ENCODE measurements around the gene AIFM1. TPM values are rescaled to one million over a fixed set of nuclear protein-coding genes. Genes with fewer than 3 reads are reported as not detected.

Gene AIFM1
- polyA plus RNA-seq, 1 of the 3 experiments (the other 2 are of a cell fraction) = 49.8 TPM

DNA sequence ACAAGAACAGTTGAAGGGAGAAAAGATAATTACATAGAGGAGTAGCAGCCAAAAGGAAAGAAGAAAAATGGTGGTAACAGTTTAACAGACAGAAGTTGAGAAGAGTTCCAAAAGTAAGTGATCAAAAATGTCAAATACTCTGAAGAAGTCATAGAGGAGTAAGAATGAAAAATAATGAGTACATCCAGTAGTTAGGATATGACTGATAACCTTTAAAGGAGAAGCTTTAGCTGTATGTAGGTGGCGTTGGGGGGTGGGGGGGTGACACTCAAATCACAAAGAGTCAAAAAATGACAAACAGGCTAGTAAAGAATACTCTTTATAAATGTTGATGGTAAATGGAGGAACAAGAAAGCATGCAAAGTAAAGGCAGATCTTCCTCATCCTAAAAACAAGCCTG lies 46.7 kb upstream of the AIFM1 start:
- Histone ChIP-seq H3K9ac (no peak overlapping the region), H3K27ac (ENCODE audit: low read depth in 2 of 2, low read length in 1 of 2) (no peak overlapping the region), H3K9me3 (no peaks in the 10 kb centered on the region), H3K4me1 (ENCODE audit: control insufficient read depth in 1 of 2, insufficient read depth in 2 of 2, low read depth in 1 of 2, low read length in 1 of 2) (no peaks in the 10 kb centered on the region), H3K4me3 (ENCODE audit: low read depth in 2 of 2, low read length in 1 of 2) (no peak overlapping the region), H3K4me2 (no peak overlapping the region), H3K27me3 (ENCODE audit: insufficient read depth) (peaks cover 4% of the 10 kb centered on the region; the same call in 1 of the 2 replicates), H3F3A (replicated peaks; ENCODE audit: insufficient read depth) (no peaks in the 10 kb centered on the region), H4K20me1 (ENCODE audit: insufficient read depth) (no peaks in the 10 kb centered on the region), H3K79me2 (ENCODE audit: insufficient read depth) (no peaks in the 10 kb centered on the region), H2AFZ (ENCODE audit: low read depth) (no peak overlapping the region), H3K36me3 (replicated peaks in 1 of 2; ENCODE audit: control insufficient read depth in 1 of 2, insufficient read depth in 2 of 2, low read length in 1 of 2) (peaks cover 27 to 40% of the 10 kb centered on the region in 2 experiments), H3K9me2 (no peaks in the 10 kb centered on the region)
- POLR2A ChIA-PET = no interaction called here
- TF ChIP-seq, protein P1, sequence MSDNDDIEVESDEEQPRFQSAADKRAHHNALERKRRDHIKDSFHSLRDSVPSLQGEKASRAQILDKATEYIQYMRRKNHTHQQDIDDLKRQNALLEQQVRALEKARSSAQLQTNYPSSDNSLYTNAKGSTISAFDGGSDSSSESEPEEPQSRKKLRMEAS (IDR thresholded peaks at IDR 0.05; ENCODE audit: low read depth) = no peak
- TF ChIP-seq YY1 (IDR thresholded peaks at IDR 0.05; ENCODE audit: low read depth) (no peak), FOXJ3 (CRISPR knock-in tag; IDR thresholded peaks at IDR 0.05) (no peak), POLR2AphosphoS5 (IDR thresholded peaks at IDR 0.05; ENCODE audit: low read depth, low read length) (no peak), GABPA (IDR thresholded peaks at IDR 0.05; ENCODE audit: low read depth) (no peak), RCOR1 (IDR thresholded peaks at IDR 0.05; ENCODE audit: low read length) (no peak), ELF1 (IDR thresholded peaks at IDR 0.05) (no peak), TCF12 (IDR thresholded peaks at IDR 0.05) (no peak), MXI1 (IDR thresholded peaks at IDR 0.05; ENCODE audit: low read depth, low read length) (no peak), JUND (IDR thresholded peaks at IDR 0.05) (no peak), FOXM1 (IDR thresholded peaks at IDR 0.05; ENCODE audit: low read depth) (no peak), EZH2phosphoT487 (IDR thresholded peaks at IDR 0.05; ENCODE audit: borderline replicate concordance, low read depth) (no peak), NRF1 (IDR thresholded peaks at IDR 0.05; ENCODE audit: low read depth, low read length) (no peak)
- TF ChIP-seq, protein P2, sequence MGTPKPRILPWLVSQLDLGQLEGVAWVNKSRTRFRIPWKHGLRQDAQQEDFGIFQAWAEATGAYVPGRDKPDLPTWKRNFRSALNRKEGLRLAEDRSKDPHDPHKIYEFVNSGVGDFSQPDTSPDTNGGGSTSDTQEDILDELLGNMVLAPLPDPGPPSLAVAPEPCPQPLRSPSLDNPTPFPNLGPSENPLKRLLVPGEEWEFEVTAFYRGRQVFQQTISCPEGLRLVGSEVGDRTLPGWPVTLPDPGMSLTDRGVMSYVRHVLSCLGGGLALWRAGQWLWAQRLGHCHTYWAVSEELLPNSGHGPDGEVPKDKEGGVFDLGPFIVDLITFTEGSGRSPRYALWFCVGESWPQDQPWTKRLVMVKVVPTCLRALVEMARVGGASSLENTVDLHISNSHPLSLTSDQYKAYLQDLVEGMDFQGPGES (IDR thresholded peaks at IDR 0.05; ENCODE audit: low read depth, low read length) = no peak
- TF ChIP-seq, protein P3, sequence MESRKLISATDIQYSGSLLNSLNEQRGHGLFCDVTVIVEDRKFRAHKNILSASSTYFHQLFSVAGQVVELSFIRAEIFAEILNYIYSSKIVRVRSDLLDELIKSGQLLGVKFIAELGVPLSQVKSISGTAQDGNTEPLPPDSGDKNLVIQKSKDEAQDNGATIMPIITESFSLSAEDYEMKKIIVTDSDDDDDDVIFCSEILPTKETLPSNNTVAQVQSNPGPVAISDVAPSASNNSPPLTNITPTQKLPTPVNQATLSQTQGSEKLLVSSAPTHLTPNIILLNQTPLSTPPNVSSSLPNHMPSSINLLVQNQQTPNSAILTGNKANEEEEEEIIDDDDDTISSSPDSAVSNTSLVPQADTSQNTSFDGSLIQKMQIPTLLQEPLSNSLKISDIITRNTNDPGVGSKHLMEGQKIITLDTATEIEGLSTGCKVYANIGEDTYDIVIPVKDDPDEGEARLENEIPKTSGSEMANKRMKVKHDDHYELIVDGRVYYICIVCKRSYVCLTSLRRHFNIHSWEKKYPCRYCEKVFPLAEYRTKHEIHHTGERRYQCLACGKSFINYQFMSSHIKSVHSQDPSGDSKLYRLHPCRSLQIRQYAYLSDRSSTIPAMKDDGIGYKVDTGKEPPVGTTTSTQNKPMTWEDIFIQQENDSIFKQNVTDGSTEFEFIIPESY (IDR thresholded peaks at IDR 0.05; ENCODE audit: borderline replicate concordance, low read depth) = no peak
- TF ChIP-seq, protein P4, sequence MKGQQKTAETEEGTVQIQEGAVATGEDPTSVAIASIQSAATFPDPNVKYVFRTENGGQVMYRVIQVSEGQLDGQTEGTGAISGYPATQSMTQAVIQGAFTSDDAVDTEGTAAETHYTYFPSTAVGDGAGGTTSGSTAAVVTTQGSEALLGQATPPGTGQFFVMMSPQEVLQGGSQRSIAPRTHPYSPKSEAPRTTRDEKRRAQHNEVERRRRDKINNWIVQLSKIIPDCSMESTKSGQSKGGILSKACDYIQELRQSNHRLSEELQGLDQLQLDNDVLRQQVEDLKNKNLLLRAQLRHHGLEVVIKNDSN (IDR thresholded peaks at IDR 0.05; ENCODE audit: borderline replicate concordance, low read depth) = no peak
- TF ChIP-seq, protein P5, sequence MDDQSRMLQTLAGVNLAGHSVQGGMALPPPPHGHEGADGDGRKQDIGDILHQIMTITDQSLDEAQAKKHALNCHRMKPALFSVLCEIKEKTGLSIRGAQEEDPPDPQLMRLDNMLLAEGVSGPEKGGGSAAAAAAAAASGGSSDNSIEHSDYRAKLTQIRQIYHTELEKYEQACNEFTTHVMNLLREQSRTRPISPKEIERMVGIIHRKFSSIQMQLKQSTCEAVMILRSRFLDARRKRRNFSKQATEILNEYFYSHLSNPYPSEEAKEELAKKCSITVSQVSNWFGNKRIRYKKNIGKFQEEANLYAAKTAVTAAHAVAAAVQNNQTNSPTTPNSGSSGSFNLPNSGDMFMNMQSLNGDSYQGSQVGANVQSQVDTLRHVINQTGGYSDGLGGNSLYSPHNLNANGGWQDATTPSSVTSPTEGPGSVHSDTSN (IDR thresholded peaks at IDR 0.05) = no peak
- TF ChIP-seq, protein P6, sequence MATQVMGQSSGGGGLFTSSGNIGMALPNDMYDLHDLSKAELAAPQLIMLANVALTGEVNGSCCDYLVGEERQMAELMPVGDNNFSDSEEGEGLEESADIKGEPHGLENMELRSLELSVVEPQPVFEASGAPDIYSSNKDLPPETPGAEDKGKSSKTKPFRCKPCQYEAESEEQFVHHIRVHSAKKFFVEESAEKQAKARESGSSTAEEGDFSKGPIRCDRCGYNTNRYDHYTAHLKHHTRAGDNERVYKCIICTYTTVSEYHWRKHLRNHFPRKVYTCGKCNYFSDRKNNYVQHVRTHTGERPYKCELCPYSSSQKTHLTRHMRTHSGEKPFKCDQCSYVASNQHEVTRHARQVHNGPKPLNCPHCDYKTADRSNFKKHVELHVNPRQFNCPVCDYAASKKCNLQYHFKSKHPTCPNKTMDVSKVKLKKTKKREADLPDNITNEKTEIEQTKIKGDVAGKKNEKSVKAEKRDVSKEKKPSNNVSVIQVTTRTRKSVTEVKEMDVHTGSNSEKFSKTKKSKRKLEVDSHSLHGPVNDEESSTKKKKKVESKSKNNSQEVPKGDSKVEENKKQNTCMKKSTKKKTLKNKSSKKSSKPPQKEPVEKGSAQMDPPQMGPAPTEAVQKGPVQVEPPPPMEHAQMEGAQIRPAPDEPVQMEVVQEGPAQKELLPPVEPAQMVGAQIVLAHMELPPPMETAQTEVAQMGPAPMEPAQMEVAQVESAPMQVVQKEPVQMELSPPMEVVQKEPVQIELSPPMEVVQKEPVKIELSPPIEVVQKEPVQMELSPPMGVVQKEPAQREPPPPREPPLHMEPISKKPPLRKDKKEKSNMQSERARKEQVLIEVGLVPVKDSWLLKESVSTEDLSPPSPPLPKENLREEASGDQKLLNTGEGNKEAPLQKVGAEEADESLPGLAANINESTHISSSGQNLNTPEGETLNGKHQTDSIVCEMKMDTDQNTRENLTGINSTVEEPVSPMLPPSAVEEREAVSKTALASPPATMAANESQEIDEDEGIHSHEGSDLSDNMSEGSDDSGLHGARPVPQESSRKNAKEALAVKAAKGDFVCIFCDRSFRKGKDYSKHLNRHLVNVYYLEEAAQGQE (IDR thresholded peaks at IDR 0.05; ENCODE audit: low read depth, low read length) = no peak
- TF ChIP-seq, protein P7, sequence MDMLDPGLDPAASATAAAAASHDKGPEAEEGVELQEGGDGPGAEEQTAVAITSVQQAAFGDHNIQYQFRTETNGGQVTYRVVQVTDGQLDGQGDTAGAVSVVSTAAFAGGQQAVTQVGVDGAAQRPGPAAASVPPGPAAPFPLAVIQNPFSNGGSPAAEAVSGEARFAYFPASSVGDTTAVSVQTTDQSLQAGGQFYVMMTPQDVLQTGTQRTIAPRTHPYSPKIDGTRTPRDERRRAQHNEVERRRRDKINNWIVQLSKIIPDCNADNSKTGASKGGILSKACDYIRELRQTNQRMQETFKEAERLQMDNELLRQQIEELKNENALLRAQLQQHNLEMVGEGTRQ (IDR thresholded peaks at IDR 0.05; ENCODE audit: borderline replicate concordance, low read depth, low read length) = no peak
- DNase-seq = no peak
- 57% methylated on average over 1 of the region's 1 CpG for WGBS (ENCODE audit: low lambda C conversion rate)
- CTCF ChIA-PET = interaction anchor here (0.6 kb wide), 1 partner anchor 20 kb away, joined by 3 read pairs; no protein-coding TSS in a partner anchor
